GM18858 (cell line): ENCODE measurements around the gene DOCK2.

Source experiments
- ATAC-seq: cut with Tn5 transposase; IDR thresholded peaks from one replicate; pipeline ENCODE4 v1.9.1; 2021; ENCODE audit not compliant: unreplicated experiment

Gene DOCK2

DNA sequence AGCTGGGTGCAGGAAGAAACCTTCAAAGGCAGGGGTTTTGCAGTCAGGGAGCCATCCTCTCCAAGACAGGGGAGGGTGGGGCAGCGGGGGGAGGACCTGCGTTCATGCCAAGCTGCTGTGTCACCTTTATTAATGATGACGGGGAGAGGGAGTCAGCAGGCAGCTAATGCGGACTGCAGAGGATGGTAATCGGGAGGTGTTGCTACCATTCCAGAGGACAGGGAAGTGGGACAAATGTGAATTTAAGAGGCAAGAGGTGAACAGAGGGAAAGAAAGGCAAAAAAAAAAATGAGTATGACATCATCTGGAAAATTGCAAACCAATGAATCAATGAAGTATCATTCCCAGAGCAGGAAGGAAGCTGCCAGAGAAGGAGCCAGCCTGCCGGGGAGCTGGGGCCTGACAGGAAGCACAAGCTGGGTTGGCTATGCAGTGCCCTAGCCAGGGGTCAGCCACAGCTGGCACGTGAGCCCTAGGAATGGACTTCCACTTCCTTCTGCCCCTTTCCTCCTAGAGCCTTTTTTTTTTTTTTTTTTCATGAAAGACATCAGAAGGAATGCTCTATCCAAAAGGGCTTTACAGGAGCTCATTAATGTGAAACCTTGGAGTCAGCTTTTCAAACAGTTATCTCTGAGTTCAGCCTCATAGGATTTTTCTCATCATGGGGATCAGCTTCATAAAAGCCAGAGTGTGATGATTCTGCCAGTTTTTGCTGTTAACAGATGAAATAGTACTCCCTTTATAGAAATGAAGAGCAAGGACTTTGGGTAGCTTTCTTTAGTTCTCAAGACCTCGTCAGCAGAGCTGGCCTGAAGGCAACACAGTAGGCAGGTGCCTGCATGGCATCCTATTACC lies 334.1 kb downstream of the DOCK2 start:
- ATAC-seq, result no peak

DNA sequence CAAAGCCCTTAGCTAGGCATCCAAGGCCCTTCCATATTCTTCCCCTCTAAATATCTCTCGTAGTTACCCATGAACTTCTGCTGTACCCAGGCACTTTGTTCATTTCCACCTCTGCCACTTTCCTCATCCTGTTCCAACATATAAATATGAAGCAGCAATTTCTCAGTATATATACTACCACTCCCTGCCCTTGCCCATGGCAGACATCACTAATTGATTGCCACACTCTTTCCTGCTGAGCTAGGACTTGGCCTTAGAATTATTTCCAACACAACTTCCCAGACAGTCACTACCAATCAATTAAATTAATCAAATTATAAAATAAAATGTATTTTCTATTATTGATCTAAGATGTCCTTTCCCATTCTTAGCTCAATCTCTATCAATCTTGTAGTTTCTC lies 334.7 kb downstream of the DOCK2 start:
- ATAC-seq, result no peak

DNA sequence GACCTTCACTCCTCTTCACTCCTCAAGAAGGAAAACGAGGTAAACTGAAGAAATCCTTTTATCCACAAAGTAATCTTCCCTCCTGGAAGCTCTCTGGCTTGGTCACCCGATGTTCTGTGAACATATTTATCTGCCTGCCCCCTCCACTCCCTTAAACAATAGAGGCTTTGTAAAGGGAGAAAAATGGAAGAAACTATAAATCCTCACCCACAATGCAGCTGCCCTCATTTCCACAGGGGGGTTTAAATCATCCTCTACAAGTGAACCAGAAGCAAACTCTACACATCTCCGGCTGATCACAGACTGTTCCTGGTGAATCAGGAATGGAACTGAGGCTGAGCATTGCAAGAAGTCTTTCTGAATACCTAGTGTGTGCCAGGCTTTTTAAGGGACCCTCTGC lies 336.0 kb downstream of the DOCK2 start:
- ATAC-seq, result no peak

DNA sequence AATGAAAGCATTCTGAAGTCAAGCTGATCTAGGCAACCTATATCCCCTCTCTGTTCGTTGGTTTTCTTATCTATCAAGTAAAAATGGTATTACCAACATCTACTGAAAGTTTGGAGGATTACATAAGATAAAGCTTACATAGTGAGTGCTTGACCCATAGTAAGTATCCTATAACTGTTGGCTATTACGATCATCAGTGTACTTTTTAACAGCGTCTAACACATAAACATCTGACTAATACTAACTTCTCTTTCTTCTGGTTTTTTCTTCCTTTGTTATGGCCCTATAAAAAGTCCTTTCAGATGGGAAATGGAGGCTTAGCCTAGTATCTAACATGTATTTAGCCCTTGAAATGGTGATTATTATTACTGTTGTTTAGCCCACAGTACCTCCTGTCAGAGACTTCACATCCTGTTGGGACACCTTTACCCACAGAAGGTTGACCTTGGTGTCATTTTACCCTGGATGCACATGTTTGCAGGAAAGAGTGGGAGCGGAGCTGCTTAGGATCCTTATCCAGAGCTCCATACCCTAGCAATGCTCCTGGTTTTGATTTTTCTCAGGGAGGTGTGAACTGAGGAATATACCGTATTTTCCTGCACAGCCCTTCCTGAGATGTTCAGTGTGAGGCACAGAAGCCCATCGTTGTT lies 337.2 kb downstream of the DOCK2 start:
- ATAC-seq, result no peak

DNA sequence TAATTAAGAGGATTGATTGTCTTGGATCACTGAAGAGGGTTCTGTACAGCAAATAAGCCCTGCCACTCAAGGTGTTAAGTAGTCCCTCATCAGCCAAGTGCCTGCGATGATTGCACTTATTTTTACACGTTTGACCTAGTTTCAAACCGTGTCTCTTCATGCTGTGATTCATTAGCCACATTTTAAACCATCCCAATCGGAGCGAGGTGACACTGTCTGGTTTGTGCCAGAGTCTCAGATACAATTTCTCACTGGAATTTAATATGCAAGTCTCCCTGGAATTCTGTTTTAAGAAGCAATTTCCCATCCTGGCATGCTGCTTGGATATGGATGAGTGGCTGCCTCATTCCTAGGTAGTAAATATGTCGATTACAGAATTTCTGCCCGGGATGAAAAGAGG lies 341.6 kb downstream of the DOCK2 start:
- no peak for ATAC-seq

DNA sequence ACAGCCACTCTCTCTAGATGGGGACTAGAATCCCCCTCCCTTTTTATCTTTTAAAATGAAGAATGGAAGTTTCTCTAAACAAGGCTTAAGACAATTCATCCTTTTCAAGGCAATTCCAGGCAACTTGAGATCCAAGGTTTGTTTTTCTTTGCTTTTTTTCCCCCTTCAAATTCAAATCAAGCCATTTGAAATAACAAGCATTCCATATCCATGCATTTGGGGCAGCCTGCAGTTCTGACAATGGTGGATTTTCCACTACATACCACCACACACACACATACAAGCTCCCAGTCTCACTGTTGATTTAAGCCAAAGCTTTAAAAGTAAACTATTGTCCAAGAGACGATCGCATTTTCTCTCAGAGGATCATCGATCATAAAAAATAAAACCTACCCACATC lies 342.8 kb downstream of the DOCK2 start:
- ATAC-seq, result no peak

DNA sequence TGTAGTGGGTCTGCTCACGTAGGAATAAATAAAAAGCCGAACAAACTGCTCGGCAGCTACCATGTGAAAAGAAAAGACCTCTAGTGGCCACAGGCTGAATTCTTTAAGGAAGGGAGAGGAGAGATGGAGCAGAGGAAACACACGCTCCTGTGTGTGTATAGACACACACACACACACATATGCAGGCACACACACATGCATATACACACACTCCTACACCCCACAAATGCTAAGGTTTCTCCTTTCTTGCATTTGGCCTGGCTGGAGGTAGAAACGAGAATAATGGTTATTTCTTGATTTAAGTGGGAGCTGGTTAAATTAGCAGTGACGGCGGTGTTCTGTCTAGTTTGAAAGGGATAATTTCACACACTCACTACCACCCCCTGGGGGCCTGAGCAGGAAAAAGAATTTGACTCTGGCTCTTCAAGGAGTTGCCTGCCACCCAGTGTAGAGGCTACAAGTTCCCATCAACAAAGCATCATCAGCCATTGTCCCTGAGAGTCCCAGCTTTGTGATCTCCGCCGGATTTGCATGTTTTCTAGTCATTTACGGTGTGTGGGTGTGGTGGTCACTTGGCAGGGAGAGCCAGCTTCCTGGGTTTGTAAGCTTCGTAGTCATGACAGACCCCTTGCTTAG lies 343.5 kb downstream of the DOCK2 start, which contains the start of gene INSYN2B:
Gene INSYN2B, minus strand, starts transcription at position 78 of the 636 bp plus-strand sequence. CDS start 96,597 bp downstream, outside the sequence.
- no peak for ATAC-seq

DNA sequence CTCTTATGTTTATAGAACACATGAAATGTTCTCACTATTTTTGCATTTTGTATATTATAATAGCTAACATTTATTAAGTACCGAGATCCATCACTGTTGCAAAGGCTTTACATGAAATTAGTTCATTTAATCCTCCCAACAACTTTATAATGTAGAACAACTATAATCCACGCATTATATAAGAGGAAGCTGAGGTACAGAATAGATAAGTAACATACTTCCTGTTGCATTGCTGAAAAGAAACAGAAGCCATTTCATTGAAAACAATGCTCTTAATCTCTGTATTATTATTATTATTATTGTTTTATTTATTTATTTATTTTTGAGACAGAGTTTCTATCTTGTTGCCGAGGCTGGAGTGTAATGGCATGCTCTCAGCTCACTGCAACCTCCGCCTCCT lies 351.1 kb downstream of the DOCK2 start:
- ATAC-seq, result no peak

DNA sequence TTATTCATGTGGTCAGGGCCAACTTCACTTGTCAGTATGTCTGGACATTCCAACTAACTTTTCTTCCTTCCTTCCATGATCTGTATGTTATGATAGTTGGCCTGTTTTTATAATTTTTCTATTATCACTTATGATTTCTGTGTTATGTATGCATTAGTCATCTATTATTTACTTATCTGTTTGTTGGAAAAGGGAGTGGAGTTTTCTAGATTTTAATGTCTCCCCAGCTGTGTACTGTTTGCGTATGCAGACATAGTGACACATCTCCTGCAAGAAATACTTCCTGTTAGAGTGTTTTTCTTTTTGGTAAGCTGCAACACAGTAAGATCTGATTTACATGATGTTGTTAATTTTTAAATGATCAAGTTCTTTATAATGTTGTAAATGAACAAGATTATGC lies 351.9 kb downstream of the DOCK2 start:
- no peak for ATAC-seq

DNA sequence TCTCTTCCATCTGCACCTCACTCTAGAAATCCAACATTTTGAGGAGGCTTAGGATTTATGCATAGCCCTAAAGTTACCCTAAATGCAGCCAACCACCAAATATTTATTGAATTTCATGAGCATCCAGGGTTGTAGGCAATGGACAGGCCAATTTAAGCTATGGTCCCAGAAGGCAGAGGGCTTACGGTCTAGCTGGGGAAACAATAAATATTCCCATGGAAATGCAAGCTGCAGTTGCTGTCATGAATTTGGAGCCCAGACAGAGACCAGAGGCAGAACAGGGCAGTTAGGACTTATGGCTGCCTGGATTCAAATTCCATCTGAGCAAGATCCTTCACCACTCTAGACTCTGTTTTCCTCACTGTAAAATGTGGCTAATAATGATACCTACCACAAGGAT lies 352.3 kb downstream of the DOCK2 start:
- ATAC-seq, result no peak

DNA sequence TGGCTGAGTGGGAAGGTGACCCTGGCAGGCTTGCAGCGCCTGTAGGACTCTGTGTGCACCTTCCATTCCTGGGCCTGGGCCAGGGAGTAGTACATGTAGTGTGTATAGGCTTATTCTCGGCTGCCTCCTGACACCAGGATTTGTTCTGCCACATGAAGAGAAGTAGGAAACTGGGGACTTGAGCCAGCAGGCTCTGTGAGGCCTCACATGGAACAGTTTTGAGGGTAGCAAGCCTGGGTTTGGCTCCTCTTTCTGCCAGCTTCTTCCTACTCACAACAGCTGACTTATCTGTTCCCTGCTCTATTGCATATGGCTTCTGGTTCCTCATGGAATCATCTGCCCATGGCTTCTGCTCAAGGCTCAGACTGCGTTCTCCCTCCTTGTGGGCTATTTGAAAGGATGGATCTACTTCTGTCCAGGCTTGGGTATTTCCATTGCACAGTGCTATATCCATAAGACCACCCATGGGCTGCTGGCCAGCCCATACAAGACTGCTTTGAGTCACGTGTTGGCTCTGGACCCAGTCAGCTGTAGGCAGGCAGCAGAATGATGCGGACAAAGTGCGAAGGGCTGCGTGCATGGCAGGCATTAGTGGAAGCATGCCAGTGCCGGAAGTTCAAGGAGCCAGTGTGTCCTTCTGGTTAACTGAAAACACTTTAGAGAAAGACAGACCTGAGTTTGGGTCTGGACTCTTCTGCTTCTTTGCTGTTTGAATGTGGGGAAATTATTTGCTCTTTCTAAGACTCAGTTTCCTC lies 354.2 kb downstream of the DOCK2 start:
- no peak for ATAC-seq

DNA sequence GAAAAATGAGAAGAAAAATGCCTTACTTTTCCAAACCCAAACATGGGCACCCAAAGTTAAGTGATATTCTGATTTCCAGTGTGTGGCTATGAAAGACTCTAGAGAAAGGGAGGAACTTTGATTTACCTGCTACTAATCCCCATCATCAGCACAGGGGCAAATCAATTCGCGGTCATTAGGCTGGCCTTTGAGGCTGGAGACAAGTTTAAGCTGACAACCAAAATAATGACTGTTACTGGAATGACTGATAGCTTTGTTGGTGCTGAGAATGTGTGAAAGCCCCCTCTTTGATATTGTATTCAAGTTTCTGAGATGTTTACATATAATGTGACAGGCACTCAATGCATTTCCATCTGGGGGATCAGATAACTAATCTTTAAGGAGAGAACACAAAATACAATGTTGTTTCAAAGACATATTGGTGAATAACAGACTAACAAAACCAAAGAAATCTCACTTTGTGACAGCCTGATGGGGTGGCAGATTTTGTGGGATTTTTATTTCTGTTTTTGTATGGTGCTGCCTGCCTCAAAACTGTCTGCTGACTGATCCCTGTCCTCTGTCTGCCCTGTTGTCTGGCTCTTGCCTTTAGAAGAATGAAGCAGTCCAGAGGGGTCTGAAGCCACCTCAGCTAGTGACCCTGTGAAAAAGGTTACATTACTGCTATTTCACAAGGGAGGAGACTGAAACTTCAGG lies 355.9 kb downstream of the DOCK2 start:
- ATAC-seq, result no peak

DNA sequence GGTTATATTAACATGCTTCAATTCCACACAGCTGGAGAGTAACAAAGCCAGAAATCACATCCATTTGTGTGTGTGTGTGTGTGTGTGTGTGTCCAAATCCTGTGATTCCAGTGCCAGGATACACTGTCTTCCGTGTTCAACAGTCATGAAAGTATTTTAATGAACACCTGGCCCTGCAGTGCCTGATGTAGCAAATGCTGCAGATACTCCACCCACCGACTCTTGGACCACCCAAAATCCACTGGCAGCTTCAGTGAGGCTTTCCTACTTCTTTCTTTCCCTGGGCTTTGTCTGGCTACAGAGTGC lies 356.4 kb downstream of the DOCK2 start:
- no peak for ATAC-seq

DNA sequence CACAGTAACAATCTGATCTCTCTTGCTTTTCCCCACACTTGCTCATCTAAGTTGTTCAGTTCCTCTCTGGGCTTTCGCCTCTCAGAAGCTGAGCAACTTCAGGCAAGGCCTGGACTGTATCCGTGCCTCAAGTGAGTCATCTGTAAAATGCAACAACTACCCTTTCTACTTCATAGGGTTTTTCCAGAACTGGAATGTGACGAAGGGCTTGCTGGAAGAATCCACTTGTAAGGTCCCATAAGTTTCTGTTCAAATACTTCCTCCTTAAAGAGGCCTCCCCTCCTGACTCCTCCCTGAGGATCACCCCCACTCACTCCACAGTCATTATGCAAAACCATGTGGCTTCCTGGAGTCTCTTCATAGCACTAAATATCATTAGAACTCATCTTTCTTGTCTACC lies 360.7 kb downstream of the DOCK2 start:
- ATAC-seq, result no peak

DNA sequence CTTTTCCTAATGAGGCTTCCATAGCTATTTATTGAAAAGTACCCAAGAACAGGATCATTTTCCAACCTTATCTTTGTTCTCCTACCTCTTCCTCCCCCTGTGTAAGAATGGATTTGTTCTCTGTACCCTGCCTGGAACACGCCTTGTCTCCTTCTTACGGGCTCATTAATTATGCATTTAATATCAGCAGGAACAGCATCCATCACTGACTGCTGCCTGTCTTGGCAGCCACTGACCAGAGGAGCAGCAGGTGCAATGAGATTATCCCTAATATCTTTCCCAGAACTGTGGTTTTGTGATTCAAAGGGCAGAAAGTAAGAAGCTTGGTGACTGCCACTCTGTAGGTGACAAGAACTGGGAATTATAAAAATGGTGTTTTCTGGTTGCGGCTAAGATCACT lies 362.5 kb downstream of the DOCK2 start:
- no peak for ATAC-seq

DNA sequence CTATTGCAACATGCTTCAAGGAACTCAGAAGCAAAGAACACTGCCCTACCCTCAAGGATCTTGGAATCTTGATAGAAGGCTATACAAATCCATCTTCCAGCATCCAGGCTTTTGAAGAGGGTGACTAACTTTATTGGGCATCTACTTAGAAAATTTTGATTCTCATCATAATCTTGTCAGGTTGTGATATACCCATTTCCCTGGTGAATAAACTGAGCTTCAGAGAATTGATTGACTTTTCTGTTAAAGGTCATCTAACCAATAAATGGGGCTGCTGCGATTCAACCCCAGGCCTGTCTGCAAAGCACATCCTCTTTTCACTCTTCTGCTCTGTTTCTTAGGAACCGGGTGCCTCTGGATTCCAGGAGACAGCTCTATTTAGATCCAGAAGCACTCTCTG lies 363.1 kb downstream of the DOCK2 start:
- ATAC-seq, result no peak

DNA sequence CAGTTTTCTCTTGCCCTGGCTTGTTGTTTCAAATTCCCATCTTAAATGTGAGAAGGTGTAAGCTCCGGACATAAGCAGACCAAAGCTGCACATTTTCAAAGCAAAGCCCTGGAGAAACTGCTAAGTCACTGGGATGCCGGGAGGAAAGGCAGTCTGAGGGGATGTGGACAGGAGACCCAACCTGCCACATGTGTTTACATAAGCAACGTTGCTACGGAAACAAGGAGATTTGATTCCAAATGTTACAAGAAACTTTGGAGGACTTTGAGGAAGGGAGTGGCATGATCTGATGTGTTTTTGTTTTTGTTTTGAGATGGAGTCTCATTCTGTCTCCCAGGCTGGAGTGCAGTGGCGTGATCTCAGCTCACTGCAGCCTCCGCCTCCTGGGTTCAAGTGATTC lies 368.9 kb downstream of the DOCK2 start:
- no peak for ATAC-seq

DNA sequence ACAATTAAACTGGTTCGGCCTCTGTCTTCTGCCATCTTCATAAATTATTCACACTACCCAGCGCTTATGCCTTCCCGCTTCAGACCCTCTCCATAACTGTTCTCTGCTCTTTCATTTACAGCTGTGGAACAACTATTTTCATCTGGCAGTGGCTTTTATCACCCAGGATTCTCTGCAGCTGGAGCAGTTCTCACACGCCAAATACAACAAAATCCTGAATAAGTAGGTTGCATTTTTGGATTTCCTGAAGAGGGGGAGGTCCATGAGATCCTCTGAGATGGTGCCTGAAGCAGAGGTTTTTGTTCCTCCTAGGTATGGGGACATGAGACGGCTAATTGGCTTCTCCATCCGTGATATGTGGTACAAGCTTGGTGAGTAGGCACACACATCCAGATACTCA lies 371.3 kb downstream of the DOCK2 start:
- no peak for ATAC-seq

DNA sequence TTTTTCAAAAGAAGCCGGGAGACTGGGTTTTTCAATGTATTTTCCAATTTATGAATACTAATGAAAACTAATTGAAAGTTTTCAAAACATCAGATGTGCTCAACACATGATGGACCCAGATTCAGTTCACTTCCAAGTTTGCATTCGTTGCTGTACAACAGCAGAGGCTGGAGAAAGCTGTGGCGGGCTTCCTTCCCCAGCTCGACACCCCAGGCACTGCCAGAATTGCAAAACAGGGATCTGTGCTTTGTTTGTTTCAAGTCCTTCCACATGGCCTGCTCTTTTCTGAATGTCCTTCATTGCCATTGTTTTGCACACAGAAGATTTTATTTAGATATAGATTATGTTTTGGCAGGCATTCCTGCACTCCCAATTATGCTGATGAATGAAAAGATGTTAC lies 373.5 kb downstream of the DOCK2 start:
- ATAC-seq, result no peak

DNA sequence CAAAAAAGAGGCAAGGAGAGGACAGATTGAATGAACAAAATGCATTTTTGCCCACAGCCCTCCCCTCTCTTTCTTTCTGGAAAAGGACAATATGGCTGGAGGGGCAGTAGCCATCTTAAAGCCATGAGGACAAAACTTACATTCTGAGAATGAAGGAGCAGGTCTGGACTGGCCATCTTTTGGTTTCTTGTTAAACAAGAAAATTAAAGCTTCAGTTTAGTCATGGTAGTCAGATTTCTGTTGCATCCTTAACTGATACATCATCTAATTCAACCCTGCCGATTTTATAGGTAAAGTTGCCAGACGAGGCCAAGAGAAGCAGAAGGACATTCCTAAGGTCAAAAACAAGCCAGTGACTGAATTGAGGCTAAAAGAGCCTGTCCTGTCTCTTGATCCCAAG lies 374.7 kb downstream of the DOCK2 start:
- ATAC-seq, result no peak

DNA sequence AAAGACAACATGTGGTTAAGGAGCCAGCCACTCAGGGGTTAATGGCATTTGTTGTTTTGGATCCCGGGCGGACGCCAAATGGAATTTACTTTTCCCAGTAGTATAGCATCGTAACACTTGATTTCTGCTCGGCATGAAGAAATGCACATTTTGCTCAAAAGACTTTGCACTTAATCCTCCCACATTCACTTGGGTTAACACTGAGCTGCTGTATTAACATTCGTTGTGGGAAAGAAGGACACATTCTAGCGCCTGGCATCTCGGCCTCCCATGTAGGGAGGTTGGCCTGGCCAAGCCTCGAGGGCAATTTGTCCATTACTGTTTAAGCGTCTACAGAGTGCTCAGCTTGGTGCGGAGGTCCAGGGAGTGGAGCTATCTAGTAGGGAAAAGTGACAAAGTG lies 375.5 kb downstream of the DOCK2 start:
- ATAC-seq, result no peak
